NB4 (cell line): Measurements from ENCODE around the gene SPIB.

Experiments
- DNase-seq: peaks from one replicate; pipeline ENCODE4 v3.0.0; 2010; ENCODE audit warnings: low read depth
- H3K4me3 ChIP-seq: one replicate; pipeline ENCODE4 v1.5.1; 2011; ENCODE audit warnings: mild to moderate bottlenecking, low read depth, low read length, moderate library complexity
- CTCF ChIP-seq: IDR thresholded peaks from one replicate; pipeline ENCODE4 v1.5.1; 2012; ENCODE audit warnings: low read depth, low read length
- MAX ChIP-seq: IDR thresholded peaks from 2 replicates; pipeline ENCODE4 v1.6.1; 2011; ENCODE audit warnings: low read depth, low read length
- MYC ChIP-seq: IDR thresholded peaks from 2 replicates; pipeline ENCODE4 v1.6.1; 2011; ENCODE audit warnings: low read depth, low read length
- POLR2A ChIP-seq: IDR thresholded peaks from 2 replicates; pipeline ENCODE4 v1.6.1; 2011; ENCODE audit warnings: mild to moderate bottlenecking; ENCODE audit not compliant: insufficient read length; ENCODE audit errors: extremely low read depth

Gene SPIB

GRCh38 chr19:50378169-50378862 is 40.4 kb upstream of the SPIB start:
- DNase-seq, result no peak
- H3K4me3 ChIP-seq, result no peak overlapping the region
- no peak for TF ChIP-seq MAX
- TF ChIP-seq CTCF, result no peak
- TF ChIP-seq MYC, result no peak
- TF ChIP-seq POLR2A, result no peak

- DNase-seq, result no peak
- no peak overlapping the region for H3K4me3 ChIP-seq
- TF ChIP-seq MYC (no peak), CTCF (no peak), POLR2A (no peak), MAX (no peak)
These were observed 39.9 kb upstream of the SPIB start for GRCh38 chr19:50378863-50379236.

- TF ChIP-seq MAX (no peak), MYC (no peak), CTCF (no peak), POLR2A (no peak)
- no peak for DNase-seq
- no peak overlapping the region for H3K4me3 ChIP-seq
These were observed 39.1 kb upstream of the SPIB start for GRCh38 chr19:50379602-50380001.

GRCh38 chr19:50380137-50380536 is 38.6 kb upstream of the SPIB start:
- DNase-seq, result no peak
- H3K4me3 ChIP-seq, result no peak overlapping the region
- TF ChIP-seq MAX (no peak), POLR2A (no peak), MYC (no peak), CTCF (no peak)

GRCh38 chr19:50380751-50381151 is 38.0 kb upstream of the SPIB start:
- TF ChIP-seq POLR2A, result no peak
- no peak overlapping the region for H3K4me3 ChIP-seq

GRCh38 chr19:50381881-50382729 is 36.6 kb upstream of the SPIB start:
- TF ChIP-seq MAX, result no peak
- no peak overlapping the region for H3K4me3 ChIP-seq
- no peak for DNase-seq

More at GRCh38 chr19:50380751-50381151, 38.0 kb upstream of the SPIB start:
- DNase-seq, result no peak
